Lower lobe of right lung (tissue), 2 donors: ENCODE results near the gene TMEM92. TPM values are rescaled to one million over a fixed set of nuclear protein-coding genes. Genes with fewer than 3 reads are reported as not detected.
A peak's percentile ranks its signal among the peaks of the same experiment; 100 is the strongest.

ENCODE experiments used
- ATAC-seq, 2 donors: fragments of 200-7000 bp; cut with Tn5 transposase; one replicate each; pipeline ENCODE4 v1.9.1; 2020 to 2022; ENCODE audit warnings: mild to moderate bottlenecking in 2 of 2, moderate library complexity in 2 of 2
- DNase-seq: peaks from one replicate; pipeline ENCODE4 v3.0.0-alpha.2; 2020
- H3K27ac ChIP-seq: fragments of 200-600 bp; one replicate; pipeline ENCODE4 v1.8.0; 2022
- H3K27me3 ChIP-seq: fragments of 200-600 bp; one replicate; pipeline ENCODE4 v1.8.0; 2022; ENCODE audit warnings: low read depth
- H3K36me3 ChIP-seq: fragments of 200-600 bp; one replicate; pipeline ENCODE4 v1.8.0; 2022; ENCODE audit warnings: mild to moderate bottlenecking
- H3K4me1 ChIP-seq: fragments of 200-600 bp; one replicate; pipeline ENCODE4 v1.8.0; 2022
- H3K4me3 ChIP-seq: fragments of 200-600 bp; one replicate; pipeline ENCODE4 v1.8.0; 2022; ENCODE audit warnings: mild to moderate bottlenecking
- H3K9me3 ChIP-seq: fragments of 200-600 bp; one replicate; pipeline ENCODE4 v1.8.0; 2022
- CTCF ChIP-seq: fragments of 200-600 bp; IDR thresholded peaks from one replicate; pipeline ENCODE4 v1.8.0; 2022; ENCODE audit warnings: antibody characterized with exemption, mild to moderate bottlenecking
- intact Hi-C: fragments of 100-400 bp; cut with DNase I; formaldehyde crosslinking; loops from one replicate; pipeline ENCODE4 v1.11.0; 2022
- long read RNA-seq: library from polyadenylated mRNA; unstranded; transcript quantifications from one replicate; pipeline ENCODE4 v2.0.0, GENCODE V29; 2021
- total RNA-seq: library from RNA; stranded (reverse); fragmentation: NEBNext Ultra II Directional; extraction: Animal tissue kit (Norgen Biotek cat#: 25700); gene quantifications from one replicate; pipeline ENCODE4 v1.2.1, GENCODE V29; 2021
- donor health status: DM: no; HTN: yes; CAD: no; lungs with severe emphysema.

TMEM92 gene
- total RNA-seq, result 9.2 TPM
- long read RNA-seq, transcript TMEM92-202 (5 exons, 573 nt), result major isoform, 7 of 16 reads
- long read RNA-seq, partial matches to known transcripts, result 2 of 16 reads
- long read RNA-seq, other reads (novel, unspliced or antisense), result 7 of 16 reads

- ATAC-seq (peak; percentile 82), DNase-seq (peak; percentile 82)
- peaks cover 25% of the 10 kb centered on the region for H3K4me1 ChIP-seq
- no peaks in the 10 kb centered on the region for H3K9me3 ChIP-seq
- peaks cover 31% of the 10 kb centered on the region for H3K27me3 ChIP-seq
- intact Hi-C loops, result no loop called here
- no peak for TF ChIP-seq CTCF
- H3K27ac ChIP-seq, result peak within 1 kb of the TSS; percentile 67
- no peaks in the 10 kb centered on the region for H3K36me3 ChIP-seq
- H3K4me3 ChIP-seq, result peak within 1 kb of the TSS; percentile 64
Measured at GRCh38 chr17:50274142-50274896, at the start of gene TMEM92. TMEM92 (plus strand) TSS chr17:50274466; CDS start chr17:50274502, 36 bp downstream.

GRCh38 chr17:50225701-50226240 lies 48.5 kb upstream of the TMEM92 start:
- Histone ChIP-seq H3K4me1 (peaks cover 24% of the 10 kb centered on the region), H3K36me3 (no peaks in the 10 kb centered on the region), H3K27me3 (no peaks in the 10 kb centered on the region), H3K9me3 (peaks cover 4% of the 10 kb centered on the region), H3K27ac (no peak overlapping the region), H3K4me3 (no peak overlapping the region)
- intact Hi-C loops, result no loop called here
- ATAC-seq (no peak), DNase-seq (no peak)
- no peak for TF ChIP-seq CTCF

- no peaks in the 10 kb centered on the region for H3K27me3 ChIP-seq
- H3K4me3 ChIP-seq, result no peak overlapping the region
- H3K36me3 ChIP-seq, result no peaks in the 10 kb centered on the region
- H3K4me1 ChIP-seq, result no peaks in the 10 kb centered on the region
- H3K9me3 ChIP-seq, result no peaks in the 10 kb centered on the region
- intact Hi-C loops, result no loop called here
- DNase-seq (no peak), ATAC-seq (no peak)
- TF ChIP-seq CTCF, result no peak
- H3K27ac ChIP-seq, result no peak overlapping the region
Measured at GRCh38 chr17:50234581-50234980, 39.7 kb upstream of the TMEM92 start.

- Histone ChIP-seq H3K4me3 (no peak overlapping the region), H3K9me3 (no peaks in the 10 kb centered on the region), H3K27ac (no peak overlapping the region), H3K36me3 (no peaks in the 10 kb centered on the region), H3K4me1 (no peaks in the 10 kb centered on the region), H3K27me3 (no peaks in the 10 kb centered on the region)
- no peak for TF ChIP-seq CTCF
- intact Hi-C loops, result no loop called here
- DNase-seq (no peak), ATAC-seq (no peak)
Measured at GRCh38 chr17:50237901-50238300, 36.4 kb upstream of the TMEM92 start.

GRCh38 chr17:50238601-50239280 lies 35.5 kb upstream of the TMEM92 start:
- Histone ChIP-seq H3K4me3 (no peak overlapping the region), H3K27ac (no peak overlapping the region), H3K4me1 (no peaks in the 10 kb centered on the region), H3K36me3 (no peaks in the 10 kb centered on the region), H3K27me3 (no peaks in the 10 kb centered on the region), H3K9me3 (no peaks in the 10 kb centered on the region)
- ATAC-seq (no peak), DNase-seq (no peak)
- intact Hi-C loops, result no loop called here
- no peak for TF ChIP-seq CTCF
